Embryonic facial prominence (tissue), 1 donor: Measurements from ENCODE around the gene NPBWR2.
"Not testable (repeated sequence)": the region's sequence is repeated elsewhere in the genome, so short reads cannot be mapped to it uniquely, and the experiment has no call there.

Experiments
- DNase-seq: peaks from one replicate; pipeline ENCODE4 v3.0.0-alpha.2; 2016; ENCODE audit errors: extremely low spot score

NPBWR2 gene

GRCh38 chr20:64119301-64119680 lies 11.9 kb upstream of the NPBWR2 start:
- DNase-seq = no peak

- not testable (repeated sequence) for DNase-seq
These were observed 10.0 kb upstream of the NPBWR2 start for GRCh38 chr20:64117432-64117777.

GRCh38 chr20:64116541-64117431 lies 9.4 kb upstream of the NPBWR2 start:
- DNase-seq = no peak

GRCh38 chr20:64116016-64116415 lies 8.7 kb upstream of the NPBWR2 start:
- no peak for DNase-seq

GRCh38 chr20:64115171-64115911 lies 8.0 kb upstream of the NPBWR2 start:
- no peak for DNase-seq

- no peak for DNase-seq
These were observed 7.1 kb upstream of the NPBWR2 start for GRCh38 chr20:64114356-64114971.

- DNase-seq = no peak
These were observed 6.5 kb upstream of the NPBWR2 start for GRCh38 chr20:64113796-64114355.

- no peak for DNase-seq
These were observed 6.0 kb upstream of the NPBWR2 start for GRCh38 chr20:64113444-64113775.

- DNase-seq = no peak
These were observed 5.5 kb upstream of the NPBWR2 start for GRCh38 chr20:64112691-64113443.

GRCh38 chr20:64111841-64112641 lies 4.7 kb upstream of the NPBWR2 start:
- no peak for DNase-seq

- no peak for DNase-seq
These were observed 3.2 kb upstream of the NPBWR2 start for GRCh38 chr20:64110411-64111068.

- DNase-seq = no peak
These were observed 2.5 kb upstream of the NPBWR2 start for GRCh38 chr20:64109831-64110391.

- DNase-seq = no peak
These were observed 1.6 kb upstream of the NPBWR2 start for GRCh38 chr20:64108731-64109681.

GRCh38 chr20:64107736-64108457 lies 532 bp upstream of the NPBWR2 start:
- DNase-seq = no peak

- no peak for DNase-seq
These were observed 867 bp downstream of the NPBWR2 start for GRCh38 chr20:64106435-64106961.

- DNase-seq = no peak
These were observed 1.4 kb downstream of the NPBWR2 start for GRCh38 chr20:64105846-64106434.

- DNase-seq = no peak
These were observed 2.5 kb downstream of the NPBWR2 start for GRCh38 chr20:64104667-64105451.
